ENCODE results near the gene EIF2AK3.
A peak's percentile ranks its signal among the peaks of the same experiment; 100 is the strongest.
"Not testable (repeated sequence)": the region's sequence is repeated elsewhere in the genome, so short reads cannot be mapped to it uniquely, and the experiment has no call there.

EIF2AK3 gene

GRCh38 chr2:88638123-88638650, 10.9 kb upstream of the EIF2AK3 start:
- no peak for DNase-seq (ENCODE audit: extremely low read depth in 1 of 2, low read depth in 1 of 2)

GRCh38 chr2:88637464-88637863, 10.2 kb upstream of the EIF2AK3 start:
- DNase-seq (ENCODE audit: extremely low read depth in 1 of 2, low read depth in 1 of 2): no peak

GRCh38 chr2:88636026-88636425, 8.8 kb upstream of the EIF2AK3 start:
- DNase-seq (ENCODE audit: extremely low read depth in 1 of 2, low read depth in 1 of 2): no peak

GRCh38 chr2:88632569-88632968, 5.3 kb upstream of the EIF2AK3 start:
- no peak for DNase-seq (ENCODE audit: extremely low read depth in 1 of 2, low read depth in 1 of 2)

- DNase-seq (ENCODE audit: extremely low read depth in 1 of 2, low read depth in 1 of 2): no peak
Measured at GRCh38 chr2:88628571-88628939, 1.3 kb upstream of the EIF2AK3 start.

GRCh38 chr2:88627856-88628570, 749 bp upstream of the EIF2AK3 start:
- DNase-seq (ENCODE audit: extremely low read depth in 1 of 2, low read depth in 1 of 2): peak; percentile 67 to 89

GRCh38 chr2:88626171-88627054, 851 bp downstream of the EIF2AK3 start:
- peak; percentile 18 to 24 for DNase-seq (ENCODE audit: extremely low read depth in 1 of 2, low read depth in 1 of 2)

- no peak for DNase-seq (ENCODE audit: extremely low read depth in 1 of 2, low read depth in 1 of 2)
Measured at GRCh38 chr2:88624477-88624876, 2.8 kb downstream of the EIF2AK3 start.

GRCh38 chr2:88623831-88624465, 3.3 kb downstream of the EIF2AK3 start:
- not testable (repeated sequence) for DNase-seq (ENCODE audit: extremely low read depth in 1 of 2, low read depth in 1 of 2)

GRCh38 chr2:88622307-88622706, 5.0 kb downstream of the EIF2AK3 start:
- no peak for DNase-seq (ENCODE audit: extremely low read depth in 1 of 2, low read depth in 1 of 2)

GRCh38 chr2:88621432-88621831, 5.8 kb downstream of the EIF2AK3 start:
- no peak for DNase-seq (ENCODE audit: extremely low read depth in 1 of 2, low read depth in 1 of 2)

GRCh38 chr2:88620015-88620414, 7.2 kb downstream of the EIF2AK3 start:
- no peak for DNase-seq (ENCODE audit: extremely low read depth in 1 of 2, low read depth in 1 of 2)

GRCh38 chr2:88615822-88616221, 11.4 kb downstream of the EIF2AK3 start:
- no peak for DNase-seq (ENCODE audit: extremely low read depth in 1 of 2, low read depth in 1 of 2)

- DNase-seq (ENCODE audit: extremely low read depth in 1 of 2, low read depth in 1 of 2): no peak
Measured at GRCh38 chr2:88614497-88615157, 12.6 kb downstream of the EIF2AK3 start.

GRCh38 chr2:88613921-88614320, 13.3 kb downstream of the EIF2AK3 start:
- DNase-seq (ENCODE audit: extremely low read depth in 1 of 2, low read depth in 1 of 2): no peak

- DNase-seq (ENCODE audit: extremely low read depth in 1 of 2, low read depth in 1 of 2): no peak
Measured at GRCh38 chr2:88608184-88608583, 19.1 kb downstream of the EIF2AK3 start.

- DNase-seq (ENCODE audit: extremely low read depth in 1 of 2, low read depth in 1 of 2): no peak
Measured at GRCh38 chr2:88607416-88607815, 19.8 kb downstream of the EIF2AK3 start.

GRCh38 chr2:88606371-88607030, 20.8 kb downstream of the EIF2AK3 start:
- DNase-seq (ENCODE audit: extremely low read depth in 1 of 2, low read depth in 1 of 2): no peak

GRCh38 chr2:88603146-88603545, 24.1 kb downstream of the EIF2AK3 start:
- DNase-seq (ENCODE audit: extremely low read depth in 1 of 2, low read depth in 1 of 2): no peak

GRCh38 chr2:88602022-88602421, 25.2 kb downstream of the EIF2AK3 start:
- no peak for DNase-seq (ENCODE audit: extremely low read depth in 1 of 2, low read depth in 1 of 2)

Measured in stimulated activated CD8-positive, alpha-beta memory T cell treated with anti-CD3 and anti-CD28 coated beads, Interleukin-7, amount 100 ng/mL, for 48 hours (primary cell).